Embryonic facial prominence (tissue), 1 donor: Measurements from ENCODE around the gene TOGARAM1.

Source experiments
- DNase-seq: peaks from one replicate; pipeline ENCODE4 v3.0.0-alpha.2; 2016; ENCODE audit errors: extremely low spot score

Gene TOGARAM1

GRCh38 chr14:45094275-45094674 is 132.3 kb downstream of the TOGARAM1 start:
- no peak for DNase-seq

- no peak for DNase-seq
These were observed 133.2 kb downstream of the TOGARAM1 start for GRCh38 chr14:45095143-45095542.

- DNase-seq: no peak
These were observed 134.2 kb downstream of the TOGARAM1 start for GRCh38 chr14:45096218-45096617.

GRCh38 chr14:45103806-45104205 is 141.8 kb downstream of the TOGARAM1 start:
- DNase-seq: no peak

- no peak for DNase-seq
These were observed 142.6 kb downstream of the TOGARAM1 start for GRCh38 chr14:45104561-45104960.

GRCh38 chr14:45112896-45113781 is 151.1 kb downstream of the TOGARAM1 start:
- DNase-seq: no peak

GRCh38 chr14:45114327-45114726 is 152.3 kb downstream of the TOGARAM1 start:
- DNase-seq: no peak

- no peak for DNase-seq
These were observed 156.6 kb downstream of the TOGARAM1 start for GRCh38 chr14:45118594-45118993.

- DNase-seq: no peak
These were observed 158.1 kb downstream of the TOGARAM1 start for GRCh38 chr14:45120096-45120495.

- DNase-seq: no peak
These were observed 161.3 kb downstream of the TOGARAM1 start for GRCh38 chr14:45123271-45123670.
